ENCODE measurements around the gene AKR1D1.
"Not testable (repeated sequence)": the region's sequence is repeated elsewhere in the genome, so short reads cannot be mapped to it uniquely, and the experiment has no call there.

AKR1D1 gene

DNA sequence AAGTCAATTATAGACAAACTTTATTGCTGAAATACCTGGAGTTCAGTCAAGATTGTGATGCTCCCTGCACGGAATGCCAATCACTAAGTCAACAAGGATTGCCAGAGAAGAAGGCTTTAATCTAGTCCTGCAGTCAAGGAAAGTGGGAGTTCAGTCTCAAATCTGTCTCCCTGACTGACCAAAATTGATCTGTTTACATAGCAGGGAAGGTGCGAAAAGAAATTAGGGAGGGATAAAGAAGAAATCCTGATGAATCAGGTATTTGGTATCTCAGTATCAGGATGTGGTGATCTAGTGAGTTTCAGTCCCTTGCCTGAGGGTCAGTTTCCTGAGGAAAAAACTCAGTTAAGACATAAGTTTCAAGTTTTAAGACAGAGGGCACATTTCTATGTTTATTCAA lies 2.1 kb upstream of the AKR1D1 start:
- Histone ChIP-seq H3F3A (ENCODE audit: insufficient read depth, low read length) (no peaks in the 10 kb centered on the region), H3K27me3 (replicated peaks; ENCODE audit: insufficient read depth, low read length) (no peaks in the 10 kb centered on the region), H3K4me2 (ENCODE audit: low read depth, low read length) (no peak overlapping the region), H3K27ac (ENCODE audit: low read length) (no peak overlapping the region), H3K4me3 (ENCODE audit: low read length) (no peak overlapping the region), H3K9ac (ENCODE audit: low read length) (no peak overlapping the region), H3K9me3 (replicated peaks; ENCODE audit: insufficient read depth, low read length) (no peaks in the 10 kb centered on the region), H3K36me3 (replicated peaks; ENCODE audit: insufficient read depth, low read length) (no peaks in the 10 kb centered on the region), H2AFZ (ENCODE audit: low read length) (no peak overlapping the region), H4K20me1 (ENCODE audit: insufficient read depth, low read length) (no peaks in the 10 kb centered on the region), H3K4me1 (ENCODE audit: low read length) (peaks cover 5% of the 10 kb centered on the region; the same call in 1 of the 2 replicates), H3K9me2 (replicated peaks; ENCODE audit: insufficient read depth, low read length) (no peaks in the 10 kb centered on the region), H3K79me2 (ENCODE audit: low read length) (no peaks in the 10 kb centered on the region)
- TF ChIP-seq EZH2phosphoT487 (IDR thresholded peaks at IDR 0.05; ENCODE audit: low read length) (no peak), EZH2 (optimal IDR thresholded peaks at IDR 0.05; ENCODE audit: low read depth, low read length) (no peak), CTCF (IDR thresholded peaks at IDR 0.05; ENCODE audit: low read length) (no peak)
- no peak for DNase-seq

DNA sequence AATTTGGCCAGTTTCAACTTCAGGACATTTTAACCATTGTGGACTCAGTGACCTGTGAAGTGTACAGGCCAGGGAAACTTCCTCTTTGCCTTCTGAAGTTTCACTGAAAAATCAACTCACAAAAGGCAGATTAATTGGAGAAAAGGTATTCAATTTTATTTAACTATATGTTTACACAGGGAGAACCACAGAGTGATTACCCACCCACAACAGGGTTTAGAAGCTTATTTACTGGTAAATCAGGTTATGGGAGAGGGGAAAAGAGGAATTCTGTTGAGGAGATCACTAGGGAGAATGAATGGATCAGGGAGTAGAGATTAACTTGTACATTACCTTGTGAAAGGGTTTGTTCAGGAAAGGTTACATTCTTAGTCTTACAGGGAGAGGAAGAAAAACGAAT lies 1.7 kb upstream of the AKR1D1 start:
- no peaks in the 10 kb centered on the region for H3K9me3 ChIP-seq (replicated peaks; ENCODE audit: insufficient read depth, low read length)
- no peak overlapping the region for H3K4me3 ChIP-seq (ENCODE audit: low read length)
- no peaks in the 10 kb centered on the region for H3K9me2 ChIP-seq (replicated peaks; ENCODE audit: insufficient read depth, low read length)
- no peak for DNase-seq
- H3K9ac ChIP-seq (ENCODE audit: low read length) = no peak overlapping the region
- H3F3A ChIP-seq (ENCODE audit: insufficient read depth, low read length) = no peaks in the 10 kb centered on the region
- peaks cover 5% of the 10 kb centered on the region; the same call in 1 of the 2 replicates for H3K4me1 ChIP-seq (ENCODE audit: low read length)
- no peaks in the 10 kb centered on the region for H3K36me3 ChIP-seq (replicated peaks; ENCODE audit: insufficient read depth, low read length)
- no peak overlapping the region for H2AFZ ChIP-seq (ENCODE audit: low read length)
- no peaks in the 10 kb centered on the region for H4K20me1 ChIP-seq (ENCODE audit: insufficient read depth, low read length)
- no peak overlapping the region for H3K4me2 ChIP-seq (ENCODE audit: low read depth, low read length)
- TF ChIP-seq CTCF (IDR thresholded peaks at IDR 0.05; ENCODE audit: low read length) = no peak
- TF ChIP-seq EZH2phosphoT487 (IDR thresholded peaks at IDR 0.05; ENCODE audit: low read length) = no peak
- TF ChIP-seq EZH2 (optimal IDR thresholded peaks at IDR 0.05; ENCODE audit: low read depth, low read length) = no peak
- no peak overlapping the region for H3K27ac ChIP-seq (ENCODE audit: low read length)
- H3K27me3 ChIP-seq (replicated peaks; ENCODE audit: insufficient read depth, low read length) = no peaks in the 10 kb centered on the region
- H3K79me2 ChIP-seq (ENCODE audit: low read length) = no peaks in the 10 kb centered on the region

DNA sequence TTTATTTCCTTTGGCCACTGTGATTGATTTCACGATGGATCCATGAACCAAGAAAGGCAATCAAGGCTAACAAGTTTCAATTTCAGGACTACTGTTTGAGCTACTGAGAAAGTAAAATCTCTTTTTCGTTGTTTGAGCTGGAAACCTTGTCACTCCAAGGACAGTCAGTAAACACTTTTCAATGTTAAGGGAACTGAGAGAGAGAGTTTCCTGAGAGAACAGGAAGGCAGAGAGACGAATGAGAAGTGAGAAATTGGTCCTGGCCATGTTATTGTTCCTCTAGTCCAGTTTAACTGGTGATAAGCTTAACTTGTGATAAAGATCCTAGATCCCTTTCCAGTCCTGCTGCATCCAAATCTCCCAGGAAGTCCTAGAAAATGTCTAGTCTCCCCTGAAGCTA lies 909 bp upstream of the AKR1D1 start:
- Histone ChIP-seq H3F3A (ENCODE audit: insufficient read depth, low read length) (no peaks in the 10 kb centered on the region), H3K9me2 (replicated peaks; ENCODE audit: insufficient read depth, low read length) (no peaks in the 10 kb centered on the region), H3K36me3 (replicated peaks; ENCODE audit: insufficient read depth, low read length) (no peaks in the 10 kb centered on the region), H3K4me1 (ENCODE audit: low read length) (peaks cover 5% of the 10 kb centered on the region; the same call in 1 of the 2 replicates), H3K9ac (ENCODE audit: low read length) (no peak overlapping the region), H3K4me3 (ENCODE audit: low read length) (no peak overlapping the region), H3K9me3 (replicated peaks; ENCODE audit: insufficient read depth, low read length) (no peaks in the 10 kb centered on the region), H3K27me3 (replicated peaks; ENCODE audit: insufficient read depth, low read length) (no peaks in the 10 kb centered on the region), H3K4me2 (ENCODE audit: low read depth, low read length) (no peak overlapping the region), H3K27ac (ENCODE audit: low read length) (no peak overlapping the region), H4K20me1 (ENCODE audit: insufficient read depth, low read length) (no peaks in the 10 kb centered on the region), H2AFZ (ENCODE audit: low read length) (no peak overlapping the region), H3K79me2 (ENCODE audit: low read length) (no peaks in the 10 kb centered on the region)
- no peak for TF ChIP-seq CTCF (IDR thresholded peaks at IDR 0.05; ENCODE audit: low read length)
- no peak for TF ChIP-seq EZH2 (optimal IDR thresholded peaks at IDR 0.05; ENCODE audit: low read depth, low read length)
- no peak for DNase-seq

- H3K36me3 ChIP-seq (replicated peaks; ENCODE audit: insufficient read depth, low read length); DNase-seq; H4K20me1 ChIP-seq (ENCODE audit: insufficient read depth, low read length); H3K4me3 ChIP-seq (ENCODE audit: low read length); H3K4me2 ChIP-seq (ENCODE audit: low read depth, low read length); H3K9me3 ChIP-seq (replicated peaks; ENCODE audit: insufficient read depth, low read length); H3K79me2 ChIP-seq (ENCODE audit: low read length); H3F3A ChIP-seq (ENCODE audit: insufficient read depth, low read length); H3K27ac ChIP-seq (ENCODE audit: low read length); H3K9ac ChIP-seq (ENCODE audit: low read length); H3K27me3 ChIP-seq (replicated peaks; ENCODE audit: insufficient read depth, low read length); H2AFZ ChIP-seq (ENCODE audit: low read length); H3K4me1 ChIP-seq (ENCODE audit: low read length); H3K9me2 ChIP-seq (replicated peaks; ENCODE audit: insufficient read depth, low read length): not testable (repeated sequence)
Observed at GRCh38 chr7:138075786-138076185, 473 bp upstream of the AKR1D1 start.
